Posterior vena cava (tissue), 2 donors: Measurements from ENCODE around the gene SEC22C. TPM values are rescaled to one million over a fixed set of nuclear protein-coding genes. Genes with fewer than 3 reads are reported as not detected.

Experiments used
- DNase-seq: peaks from one replicate; pipeline ENCODE4 v3.0.0-alpha.2; 2020; ENCODE audit warnings: low spot score
- intact Hi-C, 2 donors: fragments of 100-400 bp; cut with DNase I; formaldehyde crosslinking; loops; one replicate each; pipeline versions ENCODE4 v1.14.1 to v1.14.2; 2022 to 2023
- total RNA-seq, 2 donors: library from RNA; stranded (reverse); fragmentation: NEBNext Ultra II Directional; extraction: Animal tissue kit (Norgen Biotek cat#: 25700); gene quantifications; one replicate each; pipeline ENCODE4 v1.2.1, GENCODE V29; 2021
- donor health status: DM: yes; HTN: yes; CAD: no.
- donor health status: DM: yes; HTN: yes; CAD: no.

Gene SEC22C
- total RNA-seq, 2 donors from 2014 or later, result 43.8 to 47.0 TPM

DNA sequence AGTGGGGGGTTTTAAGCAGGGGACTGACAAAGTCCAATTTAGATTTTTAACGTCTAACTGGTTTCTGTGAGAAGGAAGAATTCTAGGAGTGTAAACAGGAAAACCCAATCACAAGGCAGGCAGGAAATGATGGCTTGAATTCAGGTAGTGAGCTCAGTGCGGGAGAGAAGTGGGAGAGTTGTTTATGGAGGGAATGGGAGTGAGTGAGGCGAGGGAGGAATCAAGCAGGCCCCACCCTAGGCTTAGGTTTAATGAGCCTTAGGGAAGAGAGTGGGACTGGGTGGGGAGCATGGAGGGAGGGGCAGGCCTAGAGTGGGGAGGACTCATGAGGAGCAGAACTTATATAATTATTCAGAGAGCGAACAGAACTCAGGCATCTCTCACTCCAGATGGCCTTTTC is 61.4 kb downstream of the SEC22C start:
- DNase-seq, result no peak
- intact Hi-C loops, result no loop called here

DNA sequence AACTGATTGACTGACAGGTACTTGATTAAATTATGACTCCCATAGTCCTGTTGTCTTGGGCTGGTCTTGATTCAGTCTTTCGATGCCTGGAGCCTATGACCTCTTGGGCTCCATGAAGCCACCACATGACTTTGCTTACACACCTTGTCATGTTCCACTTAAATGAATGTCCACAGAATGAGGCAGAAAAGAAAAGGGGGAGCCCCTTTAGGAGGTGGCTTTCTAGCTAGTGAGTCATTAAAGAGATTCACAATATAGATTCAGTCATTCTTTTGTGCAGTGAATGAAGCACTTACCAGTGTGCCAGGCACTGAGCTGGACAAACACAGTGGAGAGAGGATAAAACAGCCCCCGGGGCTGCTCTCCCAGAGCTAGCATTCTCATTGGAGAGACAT is 62.2 kb downstream of the SEC22C start:
- intact Hi-C loops, result no loop called here

DNA sequence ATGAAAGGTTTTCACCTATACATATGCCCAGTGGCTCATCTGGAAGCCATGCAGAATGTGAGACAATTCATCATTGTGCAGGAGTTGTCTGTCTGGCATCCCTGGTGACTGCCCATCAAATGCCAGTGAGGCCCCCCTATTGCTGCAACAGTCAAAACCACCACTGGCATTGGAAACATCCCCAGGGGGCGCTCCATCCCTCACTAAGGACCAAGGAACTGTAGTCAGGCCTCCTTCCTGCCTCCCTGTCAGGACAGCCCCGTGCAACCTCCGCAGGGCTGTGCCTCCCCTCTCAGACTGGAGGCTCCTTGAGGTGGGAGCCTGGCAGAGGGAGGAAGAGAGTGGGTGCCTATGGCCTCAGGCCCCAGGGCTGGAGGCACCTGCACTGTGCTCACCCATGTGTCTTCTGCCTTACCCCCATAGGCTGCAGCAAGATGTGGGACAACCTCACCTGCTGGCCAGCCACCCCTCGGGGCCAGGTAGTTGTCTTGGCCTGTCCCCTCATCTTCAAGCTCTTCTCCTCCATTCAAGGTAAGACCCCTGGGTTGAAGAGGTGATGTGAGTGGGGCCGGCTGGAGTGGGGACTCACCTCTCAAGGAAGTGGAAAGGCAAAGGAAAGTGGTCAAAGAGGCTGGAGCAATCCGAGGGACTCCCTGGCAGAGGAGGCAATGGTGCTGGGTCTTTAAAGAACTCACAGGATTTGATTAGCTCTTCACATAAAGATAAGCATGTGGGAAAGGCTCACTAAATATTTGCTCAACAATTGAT is 62.8 kb downstream of the SEC22C start:
- intact Hi-C loops, result no loop called here
- DNase-seq, result no peak

More for the DNA sequence above, 62.2 kb downstream of the SEC22C start:
- DNase-seq, result no peak

DNA sequence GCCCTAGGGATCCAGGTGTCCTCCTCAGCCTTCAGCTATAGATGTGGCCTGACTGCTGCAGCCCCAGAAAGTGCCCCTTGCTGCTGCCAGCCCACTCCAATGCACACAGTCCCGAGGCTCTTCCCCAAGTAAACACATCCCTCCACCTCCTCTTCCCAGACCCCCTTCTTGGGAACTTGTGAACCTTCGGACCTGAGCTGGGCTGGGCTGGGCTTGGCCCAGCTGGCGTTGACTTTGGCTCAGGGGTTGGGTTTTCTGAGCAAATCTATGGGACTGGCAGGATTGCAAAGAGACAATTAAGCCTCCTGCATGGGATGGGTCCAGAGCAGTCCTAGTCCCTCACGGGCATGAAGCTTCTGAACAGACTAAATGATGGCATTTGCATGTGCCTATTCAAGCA is 64.7 kb downstream of the SEC22C start:
- intact Hi-C loops, result no loop called here
- no peak for DNase-seq

DNA sequence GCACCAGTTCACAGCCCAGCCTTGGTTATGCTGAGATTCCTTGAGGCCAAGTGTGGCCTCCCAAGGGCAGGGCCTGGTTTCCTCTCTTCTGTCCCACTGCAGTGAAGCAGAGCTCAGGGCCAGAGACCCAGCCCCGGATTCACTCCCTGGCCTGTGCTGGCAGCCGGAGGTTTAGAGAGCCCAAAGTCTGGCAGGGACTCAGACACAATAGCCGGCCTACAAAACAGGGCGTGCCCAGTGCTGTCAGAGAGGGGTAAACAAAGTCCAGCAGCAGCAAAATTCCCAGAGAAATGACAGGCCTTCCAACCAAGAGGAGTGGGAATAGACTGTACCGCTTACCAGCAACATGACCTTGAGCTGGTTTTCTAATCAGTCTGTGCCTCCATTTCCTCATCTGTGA is 65.3 kb downstream of the SEC22C start:
- intact Hi-C loops, result no loop called here
- no peak for DNase-seq

GRCh38 chr3:42515976-42516375 is 65.8 kb downstream of the SEC22C start:
- intact Hi-C loops, result no loop called here
- DNase-seq, result no peak

DNA sequence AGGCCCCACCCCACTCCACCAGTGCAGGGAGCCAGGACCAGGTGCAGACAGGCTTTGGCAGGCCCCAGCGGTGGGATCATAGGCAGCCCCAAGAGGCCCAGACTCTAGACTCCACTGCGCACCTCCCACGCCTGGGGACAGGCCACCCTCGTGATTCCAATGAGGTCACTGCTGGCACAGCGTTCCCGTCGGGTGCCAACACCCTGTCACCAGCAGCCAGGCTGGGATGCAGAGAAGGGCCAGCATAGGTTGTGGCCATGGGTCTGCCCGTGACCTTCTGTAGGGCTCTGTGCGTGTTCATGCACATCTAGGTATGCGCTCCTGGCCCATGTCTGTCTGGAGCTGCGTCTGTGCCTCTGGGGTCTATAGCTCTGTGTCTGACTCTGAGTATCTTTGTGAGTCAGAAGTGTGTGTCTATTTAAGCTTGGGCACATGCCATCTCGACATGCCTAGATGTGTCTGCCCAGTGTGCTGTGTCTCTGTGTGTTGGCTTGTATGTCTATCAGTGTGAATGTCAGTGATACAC is 66.3 kb downstream of the SEC22C start:
- DNase-seq, result no peak
- intact Hi-C loops, result no loop called here

DNA sequence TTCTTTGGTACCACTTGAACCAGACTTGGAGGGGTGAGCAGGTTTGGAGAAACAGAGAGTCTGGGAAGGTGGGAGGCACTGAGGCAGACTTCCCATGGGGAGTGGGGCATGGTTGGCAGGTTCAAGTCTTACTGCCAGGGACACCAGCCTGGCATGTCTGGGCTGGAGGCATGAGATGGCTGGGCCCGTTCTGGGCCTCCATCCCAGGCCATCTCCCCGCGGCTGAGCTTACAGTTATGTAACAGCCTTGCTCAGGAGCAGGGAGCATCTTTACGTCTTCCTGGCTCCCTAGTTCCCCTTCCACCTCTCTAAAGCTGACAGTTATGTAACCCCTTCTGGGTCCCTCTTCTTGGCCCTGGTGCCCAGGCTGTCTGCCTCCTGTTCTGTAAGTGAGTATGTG is 66.9 kb downstream of the SEC22C start:
- intact Hi-C loops, result no loop called here
- DNase-seq, result no peak

GRCh38 chr3:42513521-42513920 is 68.2 kb downstream of the SEC22C start:
- intact Hi-C loops, result no loop called here
- DNase-seq, result no peak

GRCh38 chr3:42513121-42513520 is 68.6 kb downstream of the SEC22C start:
- no peak for DNase-seq
- intact Hi-C loops, result no loop called here

GRCh38 chr3:42511736-42512135 is 70.0 kb downstream of the SEC22C start:
- intact Hi-C loops, result no loop called here

GRCh38 chr3:42511201-42511600 is 70.6 kb downstream of the SEC22C start:
- DNase-seq, result no peak
- intact Hi-C loops, result no loop called here

More at GRCh38 chr3:42511736-42512135, 70.0 kb downstream of the SEC22C start:
- DNase-seq, result no peak

DNA sequence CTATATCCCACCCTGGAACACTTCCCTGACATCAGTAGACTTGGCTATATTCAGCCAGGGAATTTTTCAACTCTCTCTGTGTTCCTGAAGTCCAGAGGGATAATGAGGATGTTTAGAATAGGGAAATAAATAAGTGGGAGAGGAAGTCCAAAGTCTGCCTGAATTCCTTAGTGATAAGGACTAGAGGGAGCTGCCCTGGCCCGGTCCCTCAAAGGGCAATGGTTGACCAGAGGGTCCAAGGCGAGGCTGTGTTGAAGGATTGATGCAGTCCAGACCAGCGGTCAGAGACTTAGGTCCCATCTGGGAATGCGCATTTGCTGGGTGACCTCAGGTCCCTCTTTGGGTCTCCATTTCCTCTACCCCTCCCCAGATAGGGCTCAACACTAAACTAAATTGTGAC is 71.4 kb downstream of the SEC22C start:
- DNase-seq, result peak; percentile 15
- intact Hi-C loops, result no loop called here

DNA sequence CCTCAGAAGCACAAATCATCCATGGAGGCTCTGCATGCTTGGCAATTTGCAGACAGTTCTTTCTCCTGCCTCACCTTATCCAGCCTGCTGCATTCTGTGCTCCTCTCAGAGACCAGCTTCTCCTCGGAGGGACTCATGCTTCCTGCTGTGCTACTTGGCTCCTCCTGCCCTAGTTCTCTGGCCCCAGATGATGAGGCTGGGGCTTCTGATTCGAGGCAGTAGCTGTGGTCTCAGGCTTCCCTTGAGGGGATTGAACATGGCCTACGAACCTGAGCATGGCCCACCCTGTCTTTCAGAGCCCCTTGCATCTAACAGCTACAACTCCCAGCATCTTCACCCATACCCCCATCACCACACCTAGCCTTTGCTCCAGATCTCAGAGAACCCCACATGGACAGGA is 72.7 kb downstream of the SEC22C start:
- intact Hi-C loops, result no loop called here
- peak; percentile 59 for DNase-seq

DNA sequence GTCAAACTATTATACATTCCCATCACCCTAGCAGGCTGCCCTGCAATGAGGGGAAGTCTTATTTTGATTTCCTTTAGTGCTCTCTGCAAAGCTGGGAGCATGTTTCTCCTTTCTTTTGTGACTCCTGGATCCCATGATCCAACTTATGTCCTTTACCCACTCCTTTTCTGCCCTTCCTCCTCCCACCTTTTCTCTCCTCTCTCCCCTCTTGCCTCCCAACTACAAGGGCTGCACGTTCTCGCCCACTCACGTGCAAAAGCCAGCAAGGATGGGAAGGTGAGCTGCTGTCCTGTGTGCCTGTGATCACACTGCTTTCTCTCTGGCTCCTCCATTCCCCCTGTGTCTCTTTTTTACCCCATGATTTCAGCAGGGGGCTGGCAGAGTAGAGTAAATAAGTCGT is 73.2 kb downstream of the SEC22C start:
- peak; percentile 47 for DNase-seq
- intact Hi-C loops, result no loop called here

- intact Hi-C loops, result no loop called here
- peak; percentile 61 for DNase-seq
Measured at GRCh38 chr3:42507761-42508335, 73.9 kb downstream of the SEC22C start.

DNA sequence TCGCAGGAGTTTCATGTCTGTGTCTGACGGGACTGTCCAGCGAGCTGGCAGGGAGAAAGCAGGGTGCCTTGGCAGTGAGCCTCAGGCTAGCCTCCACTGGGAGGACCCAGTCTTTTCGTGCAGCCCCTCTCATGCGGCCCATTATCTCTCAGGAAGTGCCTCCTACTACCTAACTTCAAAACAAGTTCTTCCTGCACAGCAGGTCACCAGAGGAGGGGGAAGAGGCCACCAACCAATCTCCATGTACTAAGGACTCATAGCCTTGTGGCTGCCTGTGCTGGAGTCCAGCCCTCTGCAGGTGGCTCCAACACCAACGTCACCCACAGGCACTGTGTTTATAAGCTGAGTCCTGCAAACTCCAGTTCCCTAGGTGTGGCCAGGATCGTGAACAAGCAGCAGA is 74.5 kb downstream of the SEC22C start:
- intact Hi-C loops, result no loop called here
- peak; percentile 29 for DNase-seq

GRCh38 chr3:42505849-42506410 is 75.8 kb downstream of the SEC22C start:
- DNase-seq, result peak; percentile 36
- intact Hi-C loops, result no loop called here

DNA sequence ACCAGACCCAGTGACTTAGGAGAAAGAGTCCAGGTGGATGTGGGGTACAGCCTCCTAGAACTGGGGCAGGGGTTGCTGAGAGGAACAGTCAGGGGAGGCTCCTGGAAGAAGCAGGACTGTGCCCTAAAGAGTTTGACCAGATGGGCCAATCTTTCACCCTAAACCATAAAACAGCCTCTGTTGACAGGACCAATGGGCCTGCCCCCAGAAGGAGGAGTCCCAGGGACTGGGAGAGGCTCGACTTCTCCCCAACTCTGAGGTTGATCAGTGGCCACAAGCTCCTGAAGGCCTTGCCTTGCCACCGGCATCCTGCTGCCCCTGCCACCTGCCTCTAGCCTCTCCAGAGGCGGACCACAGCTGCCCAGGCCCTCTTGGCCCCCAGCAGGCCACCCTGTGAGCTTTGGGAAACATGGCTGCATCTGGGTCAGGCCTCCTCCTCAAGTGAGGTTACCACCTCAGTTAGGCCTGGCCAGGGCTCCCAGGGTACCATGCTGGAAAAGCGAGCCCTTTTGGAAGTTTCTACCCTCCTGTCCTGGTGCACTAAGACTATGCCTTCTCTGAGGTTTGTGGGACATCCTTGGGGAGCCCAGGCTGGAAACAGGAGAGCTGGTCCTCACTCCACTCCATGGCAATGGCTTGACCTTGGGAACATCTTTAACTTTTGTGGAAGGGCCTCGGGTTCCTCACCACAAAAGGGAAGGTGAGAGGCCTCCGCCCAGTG is 76.5 kb downstream of the SEC22C start:
- peak; percentile 61 for DNase-seq
- intact Hi-C loops, result no loop called here
